Panc1 (cell line): ENCODE data around the gene BRME1. TPM values are rescaled to one million over a fixed set of nuclear protein-coding genes. Genes with fewer than 3 reads are reported as not detected.
"Not testable (repeated sequence)": the region's sequence is repeated elsewhere in the genome, so short reads cannot be mapped to it uniquely, and the experiment has no call there.

ENCODE experiments used
- ATAC-seq: fragments of 200-7000 bp; cut with Tn5 transposase; 2 replicates; pipeline ENCODE4 v1.9.1; 2020; ENCODE audit warnings: mild to moderate bottlenecking, moderate library complexity
- BruUV-seq: library from RNA; stranded (reverse); fragments of 400-500 nt; replicated peaks from 2 replicates; lab custom pipeline; 2021; lab: Mats Ljungman, UMichigan
- CTCF ChIA-PET: fragments of 300-600 bp; sonication (Branson Sonifier 250); formaldehyde crosslinking; loops from one replicate; lab custom pipeline; 2022; ENCODE audit warnings: antibody characterized with exemption; lab: Charles Lee
- POLR2A ChIA-PET: fragments of 300-600 bp; sonication (Branson Sonifier 250); formaldehyde crosslinking; loops from one replicate; lab custom pipeline; 2022; ENCODE audit warnings: antibody characterized with exemption; lab: Charles Lee
- DNase-seq: peaks from one replicate; pipeline ENCODE4 v3.0.0-alpha.2; 2010; ENCODE audit warnings: low read depth, low spot score
- H3K27ac ChIP-seq: 2 replicates; pipeline ENCODE4 v1.5.1; 2011; ENCODE audit warnings: mild to moderate bottlenecking, low read length, inconsistent platforms
- H3K27me3 ChIP-seq: fragments of 200-500 bp; sonication (Bioruptor generic); 2 replicates; pipeline ENCODE4 v1.6.0; 2014; ENCODE audit warnings: low read length, inconsistent platforms; ENCODE audit not compliant: control insufficient read depth, insufficient read depth
- H3K36me3 ChIP-seq: fragments of 200-500 bp; sonication (Bioruptor generic); 2 replicates; pipeline ENCODE4 v1.5.1; 2014; ENCODE audit warnings: inconsistent platforms, mild to moderate bottlenecking, low read length, moderate library complexity; ENCODE audit not compliant: control insufficient read depth, insufficient read depth
- H3K4me1 ChIP-seq: 2 replicates; pipeline ENCODE4 v1.5.1; 2011; ENCODE audit warnings: inconsistent platforms, mild to moderate bottlenecking, low read length, moderate library complexity; ENCODE audit not compliant: control insufficient read depth, insufficient read depth
- H3K4me3 ChIP-seq, 2 experiments: 2 replicates each; pipeline ENCODE4 v1.5.1; 2011 to 2012; ENCODE audit warnings: low read depth in 2 of 2, low read length in 2 of 2, mild to moderate bottlenecking in 2 of 2, inconsistent platforms in 1 of 2, moderate library complexity in 1 of 2
- H3K9me3 ChIP-seq: fragments of 200-500 bp; sonication (Bioruptor generic); 2 replicates; pipeline ENCODE4 v1.5.1; 2014; ENCODE audit warnings: low read depth, mild to moderate bottlenecking, inconsistent platforms, low read length, moderate library complexity; ENCODE audit not compliant: control insufficient read depth, insufficient read depth
- POLR2AphosphoS5 ChIP-seq: IDR thresholded peaks from 2 replicates; pipeline ENCODE4 v1.6.1; 2012; ENCODE audit warnings: mild to moderate bottlenecking, low read depth, low read length, moderate library complexity
- SIN3A ChIP-seq: IDR thresholded peaks from 2 replicates; pipeline ENCODE4 v1.6.1; 2012; ENCODE audit warnings: low read depth, mild to moderate bottlenecking, low read length, moderate library complexity, borderline replicate concordance; ENCODE audit not compliant: insufficient read depth
- TCF7L2 ChIP-seq: IDR thresholded peaks from 2 replicates; pipeline ENCODE4 v1.6.1; 2011; ENCODE audit warnings: mild to moderate bottlenecking, low read depth, low read length, inconsistent platforms
- in situ Hi-C: cut with HindIII; loops from 2 replicates; pipeline ENCODE4 v1.10.0; 2016; ENCODE audit warnings: low sequenced_read_pairs, low pct_unique_long_range_greater_than_20kb
- intact Hi-C: fragments of 100-400 bp; cut with micrococcal nuclease; formaldehyde crosslinking; loops from one replicate; pipeline ENCODE4 v1.10.0; 2022; ENCODE audit not compliant: unreplicated experiment
- total RNA-seq: library from RNA; stranded (reverse); gene quantifications from one replicate; pipeline ENCODE4 v1.2.1, GENCODE V29; 2021; ENCODE audit not compliant: unreplicated experiment
- TF ChIP-seq, protein P1 (sequence below), 2 experiments: IDR thresholded peaks; 2 replicates each; pipeline ENCODE4 v1.6.1; 2011 to 2012; ENCODE audit warnings: low read depth in 2 of 2, control low read depth in 1 of 2, low read length in 1 of 2, mild to moderate bottlenecking in 1 of 2, moderate library complexity in 1 of 2; ENCODE audit not compliant: insufficient read depth in 1 of 2
- TF ChIP-seq, protein P2 (sequence below): fragments of 450-650 bp; IDR thresholded peaks from 2 replicates; pipeline ENCODE4 v1.5.1; 2017; ENCODE audit warnings: mild to moderate bottlenecking

BRME1 gene
- total RNA-seq, 1 experiment from 2014 or later, result 6.5 TPM

DNA sequence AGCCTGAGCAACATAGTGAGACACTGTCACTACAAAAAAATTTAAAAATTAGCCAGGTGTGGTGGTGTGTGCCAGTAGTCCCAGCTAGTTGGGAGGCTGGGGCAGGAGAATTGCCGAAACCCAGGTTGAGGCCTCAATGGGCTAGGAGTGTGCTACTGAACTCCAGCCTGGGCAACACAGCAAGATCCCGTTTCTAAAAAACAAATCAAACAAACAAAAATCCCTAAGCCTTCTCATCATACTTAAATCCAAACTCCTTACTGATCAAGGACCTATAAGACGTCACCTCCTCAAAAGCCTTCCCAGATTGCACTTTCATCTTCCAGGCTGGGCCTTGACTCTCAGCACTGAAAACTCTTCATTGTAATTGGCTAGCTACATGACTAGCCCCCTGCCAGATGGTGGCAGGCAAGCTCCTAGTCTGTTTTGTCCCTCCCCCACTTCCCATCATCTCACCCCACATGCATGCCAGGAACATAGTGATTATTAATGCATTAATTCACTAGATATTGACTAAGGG lies 46.5 kb downstream of the BRME1 start:
- POLR2A ChIA-PET, result interaction anchor here (1.1 kb wide), 1 partner anchor 23 kb away, joined by 6 read pairs; no protein-coding TSS in a partner anchor
- no peak for ATAC-seq
- Histone ChIP-seq H3K27ac (peak overlapping the region; percentile 50; the same call in 1 of the 2 replicates), H3K27me3 (no peaks in the 10 kb centered on the region), H3K36me3 (no peaks in the 10 kb centered on the region), H3K4me3 (no peak overlapping the region), H3K4me1 (peaks cover 14% of the 10 kb centered on the region), H3K9me3 (no peaks in the 10 kb centered on the region)
- in situ Hi-C loops (no loop called here), intact Hi-C loops (no loop called here)
- no peak for DNase-seq
- BruUV-seq, result no TSS peak
- TF ChIP-seq POLR2AphosphoS5, result no peak
- TF ChIP-seq, protein P1, sequence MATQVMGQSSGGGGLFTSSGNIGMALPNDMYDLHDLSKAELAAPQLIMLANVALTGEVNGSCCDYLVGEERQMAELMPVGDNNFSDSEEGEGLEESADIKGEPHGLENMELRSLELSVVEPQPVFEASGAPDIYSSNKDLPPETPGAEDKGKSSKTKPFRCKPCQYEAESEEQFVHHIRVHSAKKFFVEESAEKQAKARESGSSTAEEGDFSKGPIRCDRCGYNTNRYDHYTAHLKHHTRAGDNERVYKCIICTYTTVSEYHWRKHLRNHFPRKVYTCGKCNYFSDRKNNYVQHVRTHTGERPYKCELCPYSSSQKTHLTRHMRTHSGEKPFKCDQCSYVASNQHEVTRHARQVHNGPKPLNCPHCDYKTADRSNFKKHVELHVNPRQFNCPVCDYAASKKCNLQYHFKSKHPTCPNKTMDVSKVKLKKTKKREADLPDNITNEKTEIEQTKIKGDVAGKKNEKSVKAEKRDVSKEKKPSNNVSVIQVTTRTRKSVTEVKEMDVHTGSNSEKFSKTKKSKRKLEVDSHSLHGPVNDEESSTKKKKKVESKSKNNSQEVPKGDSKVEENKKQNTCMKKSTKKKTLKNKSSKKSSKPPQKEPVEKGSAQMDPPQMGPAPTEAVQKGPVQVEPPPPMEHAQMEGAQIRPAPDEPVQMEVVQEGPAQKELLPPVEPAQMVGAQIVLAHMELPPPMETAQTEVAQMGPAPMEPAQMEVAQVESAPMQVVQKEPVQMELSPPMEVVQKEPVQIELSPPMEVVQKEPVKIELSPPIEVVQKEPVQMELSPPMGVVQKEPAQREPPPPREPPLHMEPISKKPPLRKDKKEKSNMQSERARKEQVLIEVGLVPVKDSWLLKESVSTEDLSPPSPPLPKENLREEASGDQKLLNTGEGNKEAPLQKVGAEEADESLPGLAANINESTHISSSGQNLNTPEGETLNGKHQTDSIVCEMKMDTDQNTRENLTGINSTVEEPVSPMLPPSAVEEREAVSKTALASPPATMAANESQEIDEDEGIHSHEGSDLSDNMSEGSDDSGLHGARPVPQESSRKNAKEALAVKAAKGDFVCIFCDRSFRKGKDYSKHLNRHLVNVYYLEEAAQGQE (IDR thresholded peaks at IDR 0.05; ENCODE audit: insufficient read depth in 1 of 2, low read depth in 2 of 2, low read length in 1 of 2), result no peak
- TF ChIP-seq TCF7L2, result no peak
- TF ChIP-seq, protein P2, sequence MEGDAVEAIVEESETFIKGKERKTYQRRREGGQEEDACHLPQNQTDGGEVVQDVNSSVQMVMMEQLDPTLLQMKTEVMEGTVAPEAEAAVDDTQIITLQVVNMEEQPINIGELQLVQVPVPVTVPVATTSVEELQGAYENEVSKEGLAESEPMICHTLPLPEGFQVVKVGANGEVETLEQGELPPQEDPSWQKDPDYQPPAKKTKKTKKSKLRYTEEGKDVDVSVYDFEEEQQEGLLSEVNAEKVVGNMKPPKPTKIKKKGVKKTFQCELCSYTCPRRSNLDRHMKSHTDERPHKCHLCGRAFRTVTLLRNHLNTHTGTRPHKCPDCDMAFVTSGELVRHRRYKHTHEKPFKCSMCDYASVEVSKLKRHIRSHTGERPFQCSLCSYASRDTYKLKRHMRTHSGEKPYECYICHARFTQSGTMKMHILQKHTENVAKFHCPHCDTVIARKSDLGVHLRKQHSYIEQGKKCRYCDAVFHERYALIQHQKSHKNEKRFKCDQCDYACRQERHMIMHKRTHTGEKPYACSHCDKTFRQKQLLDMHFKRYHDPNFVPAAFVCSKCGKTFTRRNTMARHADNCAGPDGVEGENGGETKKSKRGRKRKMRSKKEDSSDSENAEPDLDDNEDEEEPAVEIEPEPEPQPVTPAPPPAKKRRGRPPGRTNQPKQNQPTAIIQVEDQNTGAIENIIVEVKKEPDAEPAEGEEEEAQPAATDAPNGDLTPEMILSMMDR, result no peak
- no peak for TF ChIP-seq SIN3A
- CTCF ChIA-PET, result interaction anchor here (0.6 kb wide), 1 partner anchor 75 kb away, joined by 4 read pairs; no protein-coding TSS in a partner anchor

DNA sequence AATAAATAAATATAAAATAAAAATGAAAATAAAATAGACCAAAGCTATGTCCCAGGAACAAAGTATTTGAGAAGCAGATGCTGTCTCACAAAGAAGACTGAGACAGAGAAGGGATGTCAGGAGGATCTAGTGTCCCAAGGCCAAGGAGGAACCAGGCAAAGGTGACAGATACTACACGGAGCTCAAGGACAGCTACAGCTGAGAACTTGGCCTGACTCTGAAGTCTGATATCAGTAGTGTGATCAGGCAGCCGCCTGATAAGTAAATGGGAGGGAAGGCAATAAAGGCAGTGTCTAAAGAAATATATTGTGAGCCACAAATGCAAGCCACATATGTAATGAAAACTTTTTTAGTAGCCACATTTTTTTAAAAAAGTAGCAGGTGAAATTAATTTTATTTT lies 49.4 kb downstream of the BRME1 start:
- Histone ChIP-seq H3K4me3 (no peak overlapping the region), H3K9me3 (no peaks in the 10 kb centered on the region), H3K36me3 (no peaks in the 10 kb centered on the region), H3K27me3 (no peaks in the 10 kb centered on the region), H3K4me1 (peaks cover 26% of the 10 kb centered on the region), H3K27ac (peak overlapping the region; percentile 73)
- DNase-seq, result no peak
- no peak for ATAC-seq
- no TSS peak for BruUV-seq
- TF ChIP-seq TCF7L2 (no peak), SIN3A (no peak), POLR2AphosphoS5 (no peak)
- TF ChIP-seq, protein P2, result no peak
- TF ChIP-seq, protein P1 (IDR thresholded peaks at IDR 0.05; ENCODE audit: insufficient read depth in 1 of 2, low read depth in 2 of 2, low read length in 1 of 2), result no peak
- in situ Hi-C loops, result no loop called here
- ChIA-PET POLR2A (interaction anchor here (0.7 kb wide), 1 partner anchor 330 kb away, joined by 3 read pairs; no protein-coding TSS in a partner anchor), CTCF (interaction anchor here (0.6 kb wide), 1 partner anchor 48 kb away, joined by 3 read pairs; no protein-coding TSS in a partner anchor)
- intact Hi-C loops, result no loop called here

DNA sequence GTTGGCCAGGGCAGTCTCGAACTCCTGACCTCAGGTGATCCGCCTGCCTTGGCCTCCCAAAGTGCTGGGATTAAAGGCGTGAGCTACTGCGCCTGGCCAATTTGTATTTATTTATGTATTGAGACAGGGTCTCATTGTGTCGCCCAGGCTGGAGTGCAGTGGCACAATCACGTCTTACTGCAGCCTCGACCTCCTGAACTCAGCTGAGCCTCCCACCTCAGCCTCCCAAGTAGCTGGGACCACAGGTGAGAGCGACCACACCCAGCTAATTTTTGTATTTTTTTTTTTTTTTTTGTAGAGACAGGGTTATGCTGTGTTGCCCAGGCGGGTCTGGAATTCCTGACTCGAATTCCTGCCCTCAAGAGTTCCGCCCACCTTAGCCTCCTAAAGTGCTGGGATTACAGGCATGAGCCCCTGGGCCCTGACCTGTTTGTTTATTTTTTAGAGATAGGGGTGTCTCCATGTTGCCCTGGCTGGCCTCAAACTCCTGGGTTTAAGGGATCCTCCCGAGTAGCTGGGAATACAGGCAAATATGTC lies 53.7 kb downstream of the BRME1 start:
- in situ Hi-C loops, DNase-seq, CTCF ChIA-PET, intact Hi-C loops, H3K27me3 ChIP-seq, H3K36me3 ChIP-seq, H3K4me3 ChIP-seq, BruUV-seq, ATAC-seq, H3K9me3 ChIP-seq: not testable (repeated sequence)
- POLR2A ChIA-PET, result interaction anchor here (0.6 to 4.4 kb wide), 4 partner anchors 8 to 16 kb away, joined by 6 to 26 read pairs (median 12); no protein-coding TSS in a partner anchor
- H3K27ac ChIP-seq, result peak overlapping the region; percentile 99
- H3K4me1 ChIP-seq, result peaks cover 54% of the 10 kb centered on the region
